Measurements from ENCODE around the gene NEDD4L. TPM values are rescaled to one million over a fixed set of nuclear protein-coding genes. Genes with fewer than 3 reads are reported as not detected.
"Not testable (repeated sequence)": the region's sequence is repeated elsewhere in the genome, so short reads cannot be mapped to it uniquely, and the experiment has no call there.

The NEDD4L gene
- total and polyA plus RNA-seq, 2 donors (not counting 1 experiment from before 2014, with no cell fraction given) = 10.3 to 25.7 TPM

GRCh38 chr18:58264075-58264474 is 220.0 kb downstream of the NEDD4L start:
- DNase-seq = no peak
- no peaks in the 10 kb centered on the region for H3K4me1 ChIP-seq (ENCODE audit: control insufficient read depth in 2 of 2, insufficient read depth in 2 of 2, low read length in 2 of 2)
- no peak overlapping the region for H3K27ac ChIP-seq (ENCODE audit: low read length in 2 of 2)
- CTCF ChIA-PET = no interaction called here
- no peaks in the 10 kb centered on the region for H3K9me3 ChIP-seq (ENCODE audit: control extremely low read depth in 1 of 3, control insufficient read depth in 2 of 3, insufficient read depth in 1 of 3, low read length in 2 of 3)
- no peak overlapping the region for H2AFZ ChIP-seq (ENCODE audit: insufficient read depth, low read depth, low read length, poor library complexity, severe bottlenecking)
- ATAC-seq (ENCODE audit: low read depth) = no peak
- no peaks in the 10 kb centered on the region for H3K79me2 ChIP-seq (ENCODE audit: control insufficient read depth, insufficient read depth, low read length)
- no peak overlapping the region for H3K4me3 ChIP-seq (ENCODE audit: control extremely low read depth in 1 of 5, extremely low read depth in 1 of 5, insufficient read depth in 1 of 5, low read depth in 2 of 5, low read length in 4 of 5)
- peaks cover 4% of the 10 kb centered on the region for H3K4me1 Mint-ChIP-seq
- POLR2A ChIA-PET = no interaction called here
- no peaks in the 10 kb centered on the region for H3K36me3 ChIP-seq (replicated peaks in 1 of 2; ENCODE audit: control extremely low read depth in 1 of 2, control insufficient read depth in 1 of 2, extremely low read depth in 1 of 2, insufficient read depth in 2 of 2, low read length in 1 of 2)
- H3K27me3 ChIP-seq (replicated peaks in 1 of 4; ENCODE audit: control extremely low read depth in 1 of 4, control insufficient read depth in 3 of 4, insufficient read depth in 4 of 4, low read length in 3 of 4) = no peaks in the 10 kb centered on the region
- H4K20me1 ChIP-seq (ENCODE audit: control insufficient read depth, insufficient read depth, low read length, poor library complexity, severe bottlenecking) = no peaks in the 10 kb centered on the region
- H3K9ac ChIP-seq (ENCODE audit: low read length) = no peak overlapping the region
- 92% methylated on average over 5 of the region's 5 CpGs for WGBS (ENCODE audit: insufficient coverage)
- no peaks in the 10 kb centered on the region for H3K9me3 Mint-ChIP-seq (ENCODE audit: insufficient read depth)
- no peak for TF ChIP-seq CTCF (IDR thresholded peaks at IDR 0.05)
- TF ChIP-seq EZH2 (IDR thresholded peaks at IDR 0.05; ENCODE audit: borderline replicate concordance, insufficient read depth, low read depth, low read length, poor library complexity, severe bottlenecking) = no peak
- no peaks in the 10 kb centered on the region for H3K27me3 Mint-ChIP-seq
- intact Hi-C loops (cut with micrococcal nuclease) = no loop called here
- H3K4me3 Mint-ChIP-seq = no peak overlapping the region
- no peak overlapping the region for H3K27ac Mint-ChIP-seq
- H3K4me2 ChIP-seq (replicated peaks; ENCODE audit: low read depth, low read length, poor library complexity, severe bottlenecking) = no peak overlapping the region

DNA sequence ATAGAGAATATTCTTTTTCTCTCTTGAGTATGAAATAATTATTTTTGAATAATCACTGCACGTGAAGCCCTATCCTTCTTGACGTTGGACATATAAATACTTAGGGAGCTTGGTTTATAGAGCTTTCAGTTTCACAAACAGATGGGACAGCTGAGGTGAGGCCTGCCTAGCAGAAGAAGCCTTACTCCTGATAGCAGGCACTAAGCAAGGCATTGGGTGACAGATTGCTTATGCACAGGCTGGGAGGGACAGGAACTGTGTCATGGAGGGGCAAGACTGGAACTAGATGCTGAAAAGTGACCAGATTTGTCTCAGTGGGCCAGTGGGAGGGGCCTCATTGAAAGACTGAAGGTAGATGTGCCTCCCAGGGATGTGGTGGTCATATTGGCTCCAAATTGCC is 220.8 kb downstream of the NEDD4L start:
- ATAC-seq (ENCODE audit: low read depth) (no peak), DNase-seq (no peak)
- POLR2A ChIA-PET = no interaction called here
- Histone ChIP-seq H3K27me3 (replicated peaks in 1 of 4; ENCODE audit: control extremely low read depth in 1 of 4, control insufficient read depth in 3 of 4, insufficient read depth in 4 of 4, low read length in 3 of 4) (no peaks in the 10 kb centered on the region), H3K9me3 (ENCODE audit: control extremely low read depth in 1 of 3, control insufficient read depth in 2 of 3, insufficient read depth in 1 of 3, low read length in 2 of 3) (no peaks in the 10 kb centered on the region), H4K20me1 (ENCODE audit: control insufficient read depth, insufficient read depth, low read length, poor library complexity, severe bottlenecking) (no peaks in the 10 kb centered on the region), H3K4me1 (ENCODE audit: control insufficient read depth in 2 of 2, insufficient read depth in 2 of 2, low read length in 2 of 2) (no peaks in the 10 kb centered on the region), H3K79me2 (ENCODE audit: control insufficient read depth, insufficient read depth, low read length) (no peaks in the 10 kb centered on the region), H3K27ac (ENCODE audit: low read length in 2 of 2) (no peak overlapping the region), H3K36me3 (replicated peaks in 1 of 2; ENCODE audit: control extremely low read depth in 1 of 2, control insufficient read depth in 1 of 2, extremely low read depth in 1 of 2, insufficient read depth in 2 of 2, low read length in 1 of 2) (no peaks in the 10 kb centered on the region), H3K9ac (ENCODE audit: low read length) (no peak overlapping the region), H3K4me2 (replicated peaks; ENCODE audit: low read depth, low read length, poor library complexity, severe bottlenecking) (no peak overlapping the region), H3K4me3 (ENCODE audit: control extremely low read depth in 1 of 5, extremely low read depth in 1 of 5, insufficient read depth in 1 of 5, low read depth in 2 of 5, low read length in 4 of 5) (no peak overlapping the region), H2AFZ (ENCODE audit: insufficient read depth, low read depth, low read length, poor library complexity, severe bottlenecking) (no peak overlapping the region)
- TF ChIP-seq EZH2 (IDR thresholded peaks at IDR 0.05; ENCODE audit: borderline replicate concordance, insufficient read depth, low read depth, low read length, poor library complexity, severe bottlenecking) (no peak), CTCF (IDR thresholded peaks at IDR 0.05) (no peak)
- no peak overlapping the region for H3K27ac Mint-ChIP-seq
- intact Hi-C loops (cut with micrococcal nuclease) = no loop called here
- CTCF ChIA-PET = interaction anchor here (0.6 kb wide), 1 partner anchor 53 kb away, joined by 3 read pairs; no protein-coding TSS in a partner anchor
- peaks cover 4% of the 10 kb centered on the region for H3K4me1 Mint-ChIP-seq
- no peak overlapping the region for H3K4me3 Mint-ChIP-seq
- H3K27me3 Mint-ChIP-seq = no peaks in the 10 kb centered on the region
- no peaks in the 10 kb centered on the region for H3K9me3 Mint-ChIP-seq (ENCODE audit: insufficient read depth)
- 100% methylated on average over 1 of the region's 2 CpGs for WGBS (ENCODE audit: insufficient coverage)

GRCh38 chr18:58265489-58265888 is 221.5 kb downstream of the NEDD4L start:
- H3K9me3 ChIP-seq (ENCODE audit: control extremely low read depth in 1 of 3, control insufficient read depth in 2 of 3, insufficient read depth in 1 of 3, low read length in 2 of 3); H3K9me3 Mint-ChIP-seq (ENCODE audit: insufficient read depth); H3K27me3 ChIP-seq (replicated peaks in 1 of 4; ENCODE audit: control extremely low read depth in 1 of 4, control insufficient read depth in 3 of 4, insufficient read depth in 4 of 4, low read length in 3 of 4); intact Hi-C loops (cut with micrococcal nuclease); H3K9ac ChIP-seq (ENCODE audit: low read length); DNase-seq; H3K27ac ChIP-seq (ENCODE audit: low read length in 2 of 2); H3K4me3 ChIP-seq (ENCODE audit: control extremely low read depth in 1 of 5, extremely low read depth in 1 of 5, insufficient read depth in 1 of 5, low read depth in 2 of 5, low read length in 4 of 5); H3K79me2 ChIP-seq (ENCODE audit: control insufficient read depth, insufficient read depth, low read length); H3K4me1 ChIP-seq (ENCODE audit: control insufficient read depth in 2 of 2, insufficient read depth in 2 of 2, low read length in 2 of 2); H3K4me3 Mint-ChIP-seq; H2AFZ ChIP-seq (ENCODE audit: insufficient read depth, low read depth, low read length, poor library complexity, severe bottlenecking); H3K4me1 Mint-ChIP-seq; H3K4me2 ChIP-seq (replicated peaks; ENCODE audit: low read depth, low read length, poor library complexity, severe bottlenecking); ATAC-seq (ENCODE audit: low read depth); H3K27ac Mint-ChIP-seq; H4K20me1 ChIP-seq (ENCODE audit: control insufficient read depth, insufficient read depth, low read length, poor library complexity, severe bottlenecking); H3K36me3 ChIP-seq (replicated peaks in 1 of 2; ENCODE audit: control extremely low read depth in 1 of 2, control insufficient read depth in 1 of 2, extremely low read depth in 1 of 2, insufficient read depth in 2 of 2, low read length in 1 of 2); H3K27me3 Mint-ChIP-seq; POLR2A ChIA-PET: not testable (repeated sequence)
- WGBS (ENCODE audit: insufficient coverage) = no CpG with 5 or more reads among the region's 3 CpGs
- CTCF ChIA-PET = interaction anchor here (0.6 kb wide), 1 partner anchor 52 kb away, joined by 3 read pairs; no protein-coding TSS in a partner anchor

Data from B cell (primary cell).